ENCODE data around the gene EPHA7.

DNA sequence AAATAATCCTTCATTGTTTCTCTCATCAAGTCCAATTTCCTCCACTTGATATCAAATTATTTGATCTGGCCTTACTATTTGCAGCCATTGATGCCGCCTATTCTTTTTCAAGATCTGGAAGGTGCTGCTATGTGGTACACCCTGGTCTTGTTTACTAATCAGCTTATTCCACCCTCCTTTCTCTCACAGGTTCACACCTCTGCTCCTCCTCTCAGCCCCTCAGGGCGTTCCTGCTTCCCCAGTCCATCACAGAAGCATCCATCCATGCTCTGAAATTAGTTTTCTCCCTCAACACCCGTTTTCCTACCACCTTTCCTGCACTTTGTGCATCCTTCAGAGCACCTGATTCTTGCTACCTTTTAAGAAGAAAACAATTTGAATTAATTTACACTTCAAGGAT lies 183.6 kb downstream of the EPHA7 start:
- TF ChIP-seq, protein P1, sequence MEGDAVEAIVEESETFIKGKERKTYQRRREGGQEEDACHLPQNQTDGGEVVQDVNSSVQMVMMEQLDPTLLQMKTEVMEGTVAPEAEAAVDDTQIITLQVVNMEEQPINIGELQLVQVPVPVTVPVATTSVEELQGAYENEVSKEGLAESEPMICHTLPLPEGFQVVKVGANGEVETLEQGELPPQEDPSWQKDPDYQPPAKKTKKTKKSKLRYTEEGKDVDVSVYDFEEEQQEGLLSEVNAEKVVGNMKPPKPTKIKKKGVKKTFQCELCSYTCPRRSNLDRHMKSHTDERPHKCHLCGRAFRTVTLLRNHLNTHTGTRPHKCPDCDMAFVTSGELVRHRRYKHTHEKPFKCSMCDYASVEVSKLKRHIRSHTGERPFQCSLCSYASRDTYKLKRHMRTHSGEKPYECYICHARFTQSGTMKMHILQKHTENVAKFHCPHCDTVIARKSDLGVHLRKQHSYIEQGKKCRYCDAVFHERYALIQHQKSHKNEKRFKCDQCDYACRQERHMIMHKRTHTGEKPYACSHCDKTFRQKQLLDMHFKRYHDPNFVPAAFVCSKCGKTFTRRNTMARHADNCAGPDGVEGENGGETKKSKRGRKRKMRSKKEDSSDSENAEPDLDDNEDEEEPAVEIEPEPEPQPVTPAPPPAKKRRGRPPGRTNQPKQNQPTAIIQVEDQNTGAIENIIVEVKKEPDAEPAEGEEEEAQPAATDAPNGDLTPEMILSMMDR (conservative IDR thresholded peaks at IDR 0.05; ENCODE audit: low read depth, low read length): no peak
- no peak for TF ChIP-seq POLR2A (IDR thresholded peaks at IDR 0.05; ENCODE audit: low read depth, low read length)
- TF ChIP-seq CEBPB (IDR thresholded peaks at IDR 0.05; ENCODE audit: low read depth, low read length): no peak
- no peak for TF ChIP-seq NFE2L2 (IDR thresholded peaks at IDR 0.05; ENCODE audit: low read depth, low read length)
- TF ChIP-seq CHD1 (IDR thresholded peaks at IDR 0.05; ENCODE audit: low read depth, low read length): no peak
- no peak for TF ChIP-seq RCOR1 (IDR thresholded peaks at IDR 0.05; ENCODE audit: insufficient replicate concordance, low read length)
- TF ChIP-seq SMC3 (IDR thresholded peaks at IDR 0.05; ENCODE audit: low read depth, low read length): no peak
